Measurements from ENCODE around the gene INTS6.

DNA sequence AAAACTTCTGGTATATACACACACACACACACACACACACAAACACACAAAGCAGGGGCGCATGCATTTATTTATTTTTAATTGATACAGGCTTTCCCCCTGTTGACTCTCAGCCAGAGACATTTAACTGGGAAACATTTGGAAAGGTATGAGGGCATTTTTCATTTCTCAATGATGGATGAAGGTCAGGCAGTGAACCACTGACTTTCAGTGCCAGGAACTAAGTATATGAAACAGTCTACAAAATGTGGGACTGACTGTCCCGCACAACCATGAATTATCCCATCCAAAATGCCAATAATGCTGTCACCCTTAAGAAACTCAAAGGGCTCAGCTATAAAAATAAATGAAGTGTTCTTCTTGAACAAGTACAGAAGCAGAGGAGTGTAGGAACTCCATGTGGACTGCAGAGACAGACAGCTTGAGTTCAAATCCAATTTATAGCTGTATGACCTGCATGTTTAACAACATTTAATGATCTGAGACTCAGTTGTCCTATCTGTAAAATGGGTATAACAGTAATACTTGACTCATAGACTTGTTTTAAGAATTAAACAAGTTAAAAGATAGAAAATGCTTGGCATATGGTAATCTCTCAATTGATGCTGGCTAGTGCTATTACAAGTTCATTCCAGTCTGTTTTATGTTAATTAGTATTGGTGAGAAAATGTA, 25.0 kb upstream of the INTS6 start:
- TF ChIP-seq, protein P1, sequence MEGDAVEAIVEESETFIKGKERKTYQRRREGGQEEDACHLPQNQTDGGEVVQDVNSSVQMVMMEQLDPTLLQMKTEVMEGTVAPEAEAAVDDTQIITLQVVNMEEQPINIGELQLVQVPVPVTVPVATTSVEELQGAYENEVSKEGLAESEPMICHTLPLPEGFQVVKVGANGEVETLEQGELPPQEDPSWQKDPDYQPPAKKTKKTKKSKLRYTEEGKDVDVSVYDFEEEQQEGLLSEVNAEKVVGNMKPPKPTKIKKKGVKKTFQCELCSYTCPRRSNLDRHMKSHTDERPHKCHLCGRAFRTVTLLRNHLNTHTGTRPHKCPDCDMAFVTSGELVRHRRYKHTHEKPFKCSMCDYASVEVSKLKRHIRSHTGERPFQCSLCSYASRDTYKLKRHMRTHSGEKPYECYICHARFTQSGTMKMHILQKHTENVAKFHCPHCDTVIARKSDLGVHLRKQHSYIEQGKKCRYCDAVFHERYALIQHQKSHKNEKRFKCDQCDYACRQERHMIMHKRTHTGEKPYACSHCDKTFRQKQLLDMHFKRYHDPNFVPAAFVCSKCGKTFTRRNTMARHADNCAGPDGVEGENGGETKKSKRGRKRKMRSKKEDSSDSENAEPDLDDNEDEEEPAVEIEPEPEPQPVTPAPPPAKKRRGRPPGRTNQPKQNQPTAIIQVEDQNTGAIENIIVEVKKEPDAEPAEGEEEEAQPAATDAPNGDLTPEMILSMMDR (IDR thresholded peaks at IDR 0.05; ENCODE audit: insufficient read depth, low read length) = no peak
- TF ChIP-seq, protein P2, sequence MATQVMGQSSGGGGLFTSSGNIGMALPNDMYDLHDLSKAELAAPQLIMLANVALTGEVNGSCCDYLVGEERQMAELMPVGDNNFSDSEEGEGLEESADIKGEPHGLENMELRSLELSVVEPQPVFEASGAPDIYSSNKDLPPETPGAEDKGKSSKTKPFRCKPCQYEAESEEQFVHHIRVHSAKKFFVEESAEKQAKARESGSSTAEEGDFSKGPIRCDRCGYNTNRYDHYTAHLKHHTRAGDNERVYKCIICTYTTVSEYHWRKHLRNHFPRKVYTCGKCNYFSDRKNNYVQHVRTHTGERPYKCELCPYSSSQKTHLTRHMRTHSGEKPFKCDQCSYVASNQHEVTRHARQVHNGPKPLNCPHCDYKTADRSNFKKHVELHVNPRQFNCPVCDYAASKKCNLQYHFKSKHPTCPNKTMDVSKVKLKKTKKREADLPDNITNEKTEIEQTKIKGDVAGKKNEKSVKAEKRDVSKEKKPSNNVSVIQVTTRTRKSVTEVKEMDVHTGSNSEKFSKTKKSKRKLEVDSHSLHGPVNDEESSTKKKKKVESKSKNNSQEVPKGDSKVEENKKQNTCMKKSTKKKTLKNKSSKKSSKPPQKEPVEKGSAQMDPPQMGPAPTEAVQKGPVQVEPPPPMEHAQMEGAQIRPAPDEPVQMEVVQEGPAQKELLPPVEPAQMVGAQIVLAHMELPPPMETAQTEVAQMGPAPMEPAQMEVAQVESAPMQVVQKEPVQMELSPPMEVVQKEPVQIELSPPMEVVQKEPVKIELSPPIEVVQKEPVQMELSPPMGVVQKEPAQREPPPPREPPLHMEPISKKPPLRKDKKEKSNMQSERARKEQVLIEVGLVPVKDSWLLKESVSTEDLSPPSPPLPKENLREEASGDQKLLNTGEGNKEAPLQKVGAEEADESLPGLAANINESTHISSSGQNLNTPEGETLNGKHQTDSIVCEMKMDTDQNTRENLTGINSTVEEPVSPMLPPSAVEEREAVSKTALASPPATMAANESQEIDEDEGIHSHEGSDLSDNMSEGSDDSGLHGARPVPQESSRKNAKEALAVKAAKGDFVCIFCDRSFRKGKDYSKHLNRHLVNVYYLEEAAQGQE (IDR thresholded peaks at IDR 0.05; ENCODE audit: insufficient replicate concordance, low read depth) = no peak
